Measurements from ENCODE around the gene AADAC.

DNA sequence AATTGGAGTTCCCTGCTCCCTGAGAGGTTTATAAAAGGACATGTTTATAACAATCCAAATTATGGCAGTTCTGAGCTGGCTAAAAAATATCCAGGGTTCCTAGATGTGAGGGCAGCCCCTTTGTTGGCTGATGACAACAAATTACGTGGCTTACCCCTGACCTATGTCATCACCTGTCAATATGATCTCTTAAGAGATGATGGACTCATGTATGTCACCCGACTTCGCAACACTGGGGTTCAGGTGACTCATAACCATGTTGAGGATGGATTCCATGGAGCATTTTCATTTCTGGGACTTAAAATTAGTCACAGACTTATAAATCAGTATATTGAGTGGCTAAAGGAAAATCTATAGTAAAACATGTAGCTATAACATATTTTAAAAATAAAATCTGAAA is 13.9 kb downstream of the AADAC start:
- TF ChIP-seq, protein P1, sequence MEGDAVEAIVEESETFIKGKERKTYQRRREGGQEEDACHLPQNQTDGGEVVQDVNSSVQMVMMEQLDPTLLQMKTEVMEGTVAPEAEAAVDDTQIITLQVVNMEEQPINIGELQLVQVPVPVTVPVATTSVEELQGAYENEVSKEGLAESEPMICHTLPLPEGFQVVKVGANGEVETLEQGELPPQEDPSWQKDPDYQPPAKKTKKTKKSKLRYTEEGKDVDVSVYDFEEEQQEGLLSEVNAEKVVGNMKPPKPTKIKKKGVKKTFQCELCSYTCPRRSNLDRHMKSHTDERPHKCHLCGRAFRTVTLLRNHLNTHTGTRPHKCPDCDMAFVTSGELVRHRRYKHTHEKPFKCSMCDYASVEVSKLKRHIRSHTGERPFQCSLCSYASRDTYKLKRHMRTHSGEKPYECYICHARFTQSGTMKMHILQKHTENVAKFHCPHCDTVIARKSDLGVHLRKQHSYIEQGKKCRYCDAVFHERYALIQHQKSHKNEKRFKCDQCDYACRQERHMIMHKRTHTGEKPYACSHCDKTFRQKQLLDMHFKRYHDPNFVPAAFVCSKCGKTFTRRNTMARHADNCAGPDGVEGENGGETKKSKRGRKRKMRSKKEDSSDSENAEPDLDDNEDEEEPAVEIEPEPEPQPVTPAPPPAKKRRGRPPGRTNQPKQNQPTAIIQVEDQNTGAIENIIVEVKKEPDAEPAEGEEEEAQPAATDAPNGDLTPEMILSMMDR (conservative IDR thresholded peaks at IDR 0.05 in 1 of 2, IDR thresholded peaks at IDR 0.05 in 1 of 2; ENCODE audit: extremely low read depth in 1 of 2, insufficient read depth in 1 of 2, low read depth in 1 of 2, low read length in 2 of 2) = no peak
- no peak for TF ChIP-seq EZH2 (IDR thresholded peaks at IDR 0.05; ENCODE audit: borderline replicate concordance, low read length)
